ENCODE results near the gene ADGRE1. TPM values are rescaled to one million over a fixed set of nuclear protein-coding genes. Genes with fewer than 3 reads are reported as not detected.

The ADGRE1 gene
- total RNA-seq, 2 donors from 2014 or later = 0.24 to 0.92 TPM

- intact Hi-C loops (cut with DNase I, micrococcal nuclease) = no loop called here
- DNase-seq (no peak), ATAC-seq (no peak)
These were observed 42.8 kb downstream of the ADGRE1 start for GRCh38 chr19:6930190-6930589.

GRCh38 chr19:6935069-6935468 is 47.7 kb downstream of the ADGRE1 start:
- ATAC-seq = no peak

DNA sequence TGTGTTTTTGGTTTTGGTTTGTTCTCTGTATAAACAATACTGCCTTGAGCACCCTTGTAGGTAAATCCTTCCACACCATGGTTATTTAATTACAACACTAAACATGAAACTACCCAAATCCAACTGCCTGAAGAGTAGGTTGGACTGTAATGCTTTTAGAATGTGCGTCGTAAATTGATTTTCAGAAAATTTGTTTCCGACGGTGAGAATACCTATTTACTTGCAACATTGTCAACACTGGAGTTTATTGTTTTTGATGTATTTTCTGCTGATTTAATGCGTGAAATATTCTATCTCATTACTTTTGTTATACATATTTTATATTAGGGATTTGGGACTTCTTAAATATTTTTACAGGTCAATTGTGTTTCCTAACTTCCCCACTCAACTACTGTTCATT is 48.2 kb downstream of the ADGRE1 start:
- DNase-seq (no peak), ATAC-seq (no peak)

More at GRCh38 chr19:6935069-6935468, 47.7 kb downstream of the ADGRE1 start:
- intact Hi-C loops (cut with DNase I, micrococcal nuclease) = no loop called here
- no peak for DNase-seq

GRCh38 chr19:6945733-6946132 is 58.4 kb downstream of the ADGRE1 start:
- intact Hi-C loops (cut with DNase I, micrococcal nuclease) = no loop called here
- no peak for DNase-seq
- no peak for ATAC-seq

More for the DNA sequence above, 48.2 kb downstream of the ADGRE1 start:
- intact Hi-C loops (cut with DNase I, micrococcal nuclease) = no loop called here

GRCh38 chr19:6947745-6948144 is 60.4 kb downstream of the ADGRE1 start:
- intact Hi-C loops (cut with DNase I, micrococcal nuclease) = no loop called here
- DNase-seq (peak in 1 of 2 donors; percentile 26), ATAC-seq (peak; percentile 23)

GRCh38 chr19:6948884-6949283 is 61.5 kb downstream of the ADGRE1 start:
- intact Hi-C loops (cut with DNase I, micrococcal nuclease) = no loop called here
- DNase-seq = no peak

GRCh38 chr19:6952956-6953355 is 65.6 kb downstream of the ADGRE1 start:
- ATAC-seq (no peak), DNase-seq (no peak)
- intact Hi-C loops (cut with DNase I, micrococcal nuclease) = no loop called here

More at GRCh38 chr19:6948884-6949283, 61.5 kb downstream of the ADGRE1 start:
- no peak for ATAC-seq

- ATAC-seq (no peak), DNase-seq (no peak)
- intact Hi-C loops (cut with DNase I, micrococcal nuclease) = no loop called here
These were observed 67.7 kb downstream of the ADGRE1 start for GRCh38 chr19:6955082-6955481.

GRCh38 chr19:6956573-6956972 is 69.2 kb downstream of the ADGRE1 start:
- ATAC-seq = no peak

GRCh38 chr19:6958791-6959190 is 71.4 kb downstream of the ADGRE1 start:
- DNase-seq = no peak
- intact Hi-C loops (cut with DNase I, micrococcal nuclease) = no loop called here
- no peak for ATAC-seq

More at GRCh38 chr19:6956573-6956972, 69.2 kb downstream of the ADGRE1 start:
- intact Hi-C loops (cut with DNase I, micrococcal nuclease) = no loop called here
- DNase-seq = no peak

DNA sequence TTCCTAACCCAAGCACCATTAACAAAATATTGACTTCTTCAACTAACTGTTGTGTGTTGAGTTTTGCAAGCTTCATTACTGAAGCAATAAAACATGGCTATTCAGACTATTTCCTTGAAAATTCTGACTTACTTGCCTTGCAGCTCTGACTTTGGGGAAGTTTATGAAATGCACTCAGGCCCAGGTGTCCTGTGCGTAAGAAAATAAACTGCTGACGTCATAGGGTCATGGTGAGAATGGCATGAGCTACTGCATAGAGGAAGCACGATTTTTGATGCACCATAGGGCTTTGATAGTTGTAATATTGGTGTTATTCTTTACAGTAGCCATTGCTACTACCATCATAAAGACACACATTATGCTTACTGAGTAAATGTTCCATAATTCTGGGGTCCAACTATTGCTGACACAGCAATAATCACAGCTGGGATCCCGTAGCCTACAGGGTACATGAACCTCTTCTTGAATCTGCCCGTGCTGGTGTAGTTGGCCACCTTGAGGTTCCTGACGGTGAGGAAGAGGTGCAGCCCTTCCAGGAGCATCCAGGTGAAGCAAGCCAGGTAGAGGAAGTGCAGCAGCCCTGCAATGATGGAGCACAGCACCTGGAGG is 76.0 kb downstream of the ADGRE1 start:
- intact Hi-C loops (cut with DNase I, micrococcal nuclease) = no loop called here
- no peak for DNase-seq
- ATAC-seq = no peak

- ATAC-seq (no peak), DNase-seq (peak in 1 of 2 donors; percentile 16)
- intact Hi-C loops (cut with DNase I, micrococcal nuclease) = no loop called here
These were observed 76.6 kb downstream of the ADGRE1 start for GRCh38 chr19:6963937-6964336.

DNA sequence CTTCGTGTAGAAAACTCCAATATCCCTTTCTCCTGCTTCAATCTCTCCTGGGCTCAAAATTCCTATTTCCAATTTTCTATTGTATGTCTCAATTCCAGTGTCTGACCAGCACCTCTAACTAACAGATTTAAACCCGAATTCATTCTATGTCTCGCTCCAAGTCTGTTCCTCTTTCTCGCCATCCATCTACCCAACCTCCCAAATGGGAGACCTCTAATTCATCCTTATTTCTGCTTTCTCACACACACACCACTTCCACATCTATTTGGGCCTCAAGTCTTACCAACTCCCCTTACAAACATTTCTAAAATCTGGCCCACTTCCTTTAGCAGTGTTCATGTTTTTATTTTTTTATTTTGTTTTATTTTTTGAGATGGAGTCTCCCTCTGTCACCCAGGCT is 80.6 kb downstream of the ADGRE1 start:
- DNase-seq (no peak), ATAC-seq (no peak)
- intact Hi-C loops (cut with DNase I, micrococcal nuclease) = no loop called here

DNA sequence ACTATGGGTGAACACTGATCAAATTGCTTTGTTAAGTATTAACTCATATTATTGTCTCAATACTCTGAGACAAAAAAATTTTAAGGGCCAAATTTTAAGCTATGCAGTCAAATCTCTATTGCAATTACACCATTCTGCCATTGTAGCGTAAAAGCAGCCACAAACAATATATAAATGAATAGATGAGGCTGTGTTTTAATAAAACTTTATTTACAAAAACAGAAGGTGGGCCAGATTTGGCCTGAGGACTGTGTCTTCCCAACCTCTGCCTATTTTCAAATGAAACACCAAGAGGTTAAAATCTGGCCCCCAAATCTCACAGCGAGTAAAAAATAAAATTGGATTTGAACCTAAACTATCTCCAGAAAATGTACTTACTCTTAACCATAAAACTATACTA is 82.1 kb downstream of the ADGRE1 start:
- DNase-seq (no peak), ATAC-seq (no peak)
- intact Hi-C loops (cut with DNase I, micrococcal nuclease) = no loop called here

GRCh38 chr19:6970021-6970420 is 82.6 kb downstream of the ADGRE1 start:
- DNase-seq (no peak), ATAC-seq (no peak)
- intact Hi-C loops (cut with DNase I, micrococcal nuclease) = no loop called here

GRCh38 chr19:6970443-6970842 is 83.1 kb downstream of the ADGRE1 start:
- ATAC-seq (no peak), DNase-seq (no peak)
- intact Hi-C loops (cut with DNase I, micrococcal nuclease) = no loop called here

DNA sequence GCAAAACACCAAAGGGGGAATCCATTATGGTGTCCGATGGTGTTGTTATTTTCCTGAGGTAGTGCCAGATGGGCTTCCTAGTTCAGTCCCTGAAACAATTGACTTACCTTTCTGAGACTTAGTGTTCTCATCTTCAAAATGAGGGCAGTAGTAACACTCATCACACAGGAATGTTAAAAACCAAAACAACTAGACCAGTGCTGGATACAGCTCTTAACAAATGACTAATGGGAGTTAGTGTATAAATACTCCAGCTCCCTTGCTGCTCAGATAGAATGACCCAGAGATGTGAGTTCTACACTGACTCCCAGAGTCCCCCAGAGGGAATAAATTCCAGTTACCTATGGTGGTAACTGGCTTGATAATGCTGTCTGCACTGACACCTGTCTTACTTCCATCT is 84.0 kb downstream of the ADGRE1 start:
- no peak for ATAC-seq
- intact Hi-C loops (cut with DNase I, micrococcal nuclease) = no loop called here
- no peak for DNase-seq

DNA sequence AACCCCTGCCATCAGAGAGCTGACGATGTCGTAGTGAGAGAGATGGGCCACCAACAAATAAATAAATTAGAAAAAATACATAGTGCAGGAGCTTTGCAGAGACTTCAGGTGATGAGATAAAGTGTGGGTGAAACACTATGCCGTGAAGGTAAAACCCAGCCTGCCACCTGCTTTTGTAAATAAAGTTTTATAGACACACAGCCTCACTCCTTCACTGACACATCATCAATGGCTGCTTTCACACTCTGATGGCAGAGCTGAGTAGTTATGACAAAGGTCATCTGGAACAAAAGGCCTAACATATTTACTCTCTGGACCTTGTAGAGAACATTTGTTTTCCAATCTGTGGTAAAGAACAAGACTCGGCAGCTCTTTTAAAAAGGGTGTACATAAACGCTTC is 88.8 kb downstream of the ADGRE1 start:
- no peak for DNase-seq
- no peak for ATAC-seq
- intact Hi-C loops (cut with DNase I, micrococcal nuclease) = no loop called here

- DNase-seq (no peak), ATAC-seq (no peak)
- intact Hi-C loops (cut with DNase I, micrococcal nuclease) = no loop called here
These were observed 92.0 kb downstream of the ADGRE1 start for GRCh38 chr19:6979399-6979798.

GRCh38 chr19:6983448-6983847 is 96.1 kb downstream of the ADGRE1 start:
- DNase-seq (no peak), ATAC-seq (no peak)
- intact Hi-C loops (cut with DNase I, micrococcal nuclease) = no loop called here

DNA sequence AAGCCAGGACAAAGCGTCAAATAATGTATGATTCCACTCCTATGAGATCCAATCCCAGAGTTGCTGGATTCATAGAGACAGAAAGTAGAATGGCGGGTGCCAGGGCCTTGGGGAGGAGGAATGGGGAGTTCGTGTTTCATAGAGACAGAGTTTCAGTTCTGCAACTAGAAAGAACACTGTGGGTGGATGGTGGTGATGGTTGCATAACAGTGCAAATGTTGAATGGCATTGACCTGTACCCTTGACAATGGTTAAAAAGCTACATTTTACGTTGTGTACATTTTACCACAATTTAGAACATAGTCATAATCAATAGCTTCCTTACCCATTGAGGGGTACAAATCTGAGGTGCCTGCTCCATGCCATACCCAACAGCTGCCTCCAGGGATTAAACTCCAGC is 100.5 kb downstream of the ADGRE1 start:
- no peak for DNase-seq
- ATAC-seq = no peak
- intact Hi-C loops (cut with DNase I, micrococcal nuclease) = no loop called here

Measured in left colon (tissue), 2 donors.